Astrocyte (in vitro differentiated cells and primary cell): ENCODE results near the gene MRGPRG. TPM values are rescaled to one million over a fixed set of nuclear protein-coding genes. Genes with fewer than 3 reads are reported as not detected.

Experiments used
- DNase-seq: peaks from one replicate; pipeline ENCODE4 v3.0.0-alpha.2; 2010; ENCODE audit warnings: low read depth
- FAIRE-seq: peaks from 2 replicates; lab custom pipeline; 2011; peaks lifted over from hg19 to GRCh38; lab: Jason Lieb, UNC
- H2AFZ ChIP-seq: 2 replicates; pipeline ENCODE4 v1.6.0; 2012; ENCODE audit warnings: low read depth, low read length, inconsistent platforms
- H3K27ac ChIP-seq: 2 replicates; pipeline ENCODE4 v1.5.1; 2011; ENCODE audit warnings: low read depth, low read length, inconsistent platforms
- H3K27me3 ChIP-seq: 2 replicates; pipeline ENCODE4 v1.6.0; 2011; ENCODE audit warnings: low read length, inconsistent platforms; ENCODE audit not compliant: insufficient read depth
- H3K36me3 ChIP-seq: 2 replicates; pipeline ENCODE4 v1.5.1; 2011; ENCODE audit warnings: low read length, inconsistent platforms; ENCODE audit not compliant: insufficient read depth
- H3K4me1 ChIP-seq: 2 replicates; pipeline ENCODE4 v1.5.1; 2011; ENCODE audit warnings: low read length, inconsistent platforms; ENCODE audit not compliant: insufficient read depth
- H3K4me2 ChIP-seq: 2 replicates; pipeline ENCODE4 v1.6.0; 2012; ENCODE audit warnings: low read length, inconsistent platforms
- H3K4me3 ChIP-seq: 2 replicates; pipeline ENCODE4 v1.5.1; 2011; ENCODE audit warnings: low read depth, mild to moderate bottlenecking, low read length, inconsistent platforms; ENCODE audit not compliant: insufficient read depth
- H3K79me2 ChIP-seq: 2 replicates; pipeline ENCODE4 v1.6.0; 2012; ENCODE audit warnings: mild to moderate bottlenecking, low read length, inconsistent platforms; ENCODE audit not compliant: insufficient read depth
- H3K9ac ChIP-seq: 2 replicates; pipeline ENCODE4 v1.6.0; 2012; ENCODE audit warnings: mild to moderate bottlenecking, low read length, inconsistent platforms
- H3K9me3 ChIP-seq: 2 replicates; pipeline ENCODE4 v1.5.1; 2012; ENCODE audit warnings: low read depth, mild to moderate bottlenecking, low read length, inconsistent platforms; ENCODE audit not compliant: insufficient read depth
- H4K20me1 ChIP-seq: 2 replicates; pipeline ENCODE4 v1.6.0; 2012; ENCODE audit warnings: low read length, inconsistent platforms; ENCODE audit not compliant: insufficient read depth
- H3K27ac Mint-ChIP-seq: one replicate; pipeline ENCODE4 v1.8.0; 2021; ENCODE audit warnings: mild to moderate bottlenecking, mixed read lengths; ENCODE audit not compliant: unreplicated experiment
- H3K27me3 Mint-ChIP-seq: one replicate; pipeline ENCODE4 v1.8.0; 2021; ENCODE audit warnings: low read depth, mixed read lengths; ENCODE audit not compliant: unreplicated experiment
- H3K36me3 Mint-ChIP-seq: one replicate; pipeline ENCODE4 v1.8.0; 2021; ENCODE audit warnings: low read depth, mixed read lengths; ENCODE audit not compliant: unreplicated experiment
- H3K4me1 Mint-ChIP-seq: one replicate; pipeline ENCODE4 v1.8.0; 2021; ENCODE audit warnings: low read depth, mixed read lengths; ENCODE audit not compliant: unreplicated experiment
- H3K4me3 Mint-ChIP-seq: one replicate; pipeline ENCODE4 v1.8.0; 2021; ENCODE audit warnings: mild to moderate bottlenecking, moderate library complexity, mixed read lengths; ENCODE audit not compliant: unreplicated experiment
- H3K9me3 Mint-ChIP-seq: one replicate; pipeline ENCODE4 v1.8.0; 2021; ENCODE audit warnings: mild to moderate bottlenecking, mixed read lengths; ENCODE audit not compliant: unreplicated experiment
- EZH2 ChIP-seq: IDR thresholded peaks from 2 replicates; pipeline ENCODE4 v1.6.1; 2012; ENCODE audit warnings: mild to moderate bottlenecking, low read length, inconsistent platforms; ENCODE audit not compliant: insufficient read depth
- total RNA-seq: library from RNA; stranded (reverse); gene quantifications from 2 replicates; pipeline ENCODE4 v1.2.1, GENCODE V29; 2021
- TF ChIP-seq, protein P1 (sequence below): IDR thresholded peaks from 2 replicates; pipeline ENCODE4 v1.5.1; 2011; ENCODE audit warnings: low read depth, mild to moderate bottlenecking, inconsistent platforms, low read length, moderate library complexity; ENCODE audit not compliant: insufficient read depth

MRGPRG gene
- total RNA-seq, 1 donor from 2014 or later: not detected

DNA sequence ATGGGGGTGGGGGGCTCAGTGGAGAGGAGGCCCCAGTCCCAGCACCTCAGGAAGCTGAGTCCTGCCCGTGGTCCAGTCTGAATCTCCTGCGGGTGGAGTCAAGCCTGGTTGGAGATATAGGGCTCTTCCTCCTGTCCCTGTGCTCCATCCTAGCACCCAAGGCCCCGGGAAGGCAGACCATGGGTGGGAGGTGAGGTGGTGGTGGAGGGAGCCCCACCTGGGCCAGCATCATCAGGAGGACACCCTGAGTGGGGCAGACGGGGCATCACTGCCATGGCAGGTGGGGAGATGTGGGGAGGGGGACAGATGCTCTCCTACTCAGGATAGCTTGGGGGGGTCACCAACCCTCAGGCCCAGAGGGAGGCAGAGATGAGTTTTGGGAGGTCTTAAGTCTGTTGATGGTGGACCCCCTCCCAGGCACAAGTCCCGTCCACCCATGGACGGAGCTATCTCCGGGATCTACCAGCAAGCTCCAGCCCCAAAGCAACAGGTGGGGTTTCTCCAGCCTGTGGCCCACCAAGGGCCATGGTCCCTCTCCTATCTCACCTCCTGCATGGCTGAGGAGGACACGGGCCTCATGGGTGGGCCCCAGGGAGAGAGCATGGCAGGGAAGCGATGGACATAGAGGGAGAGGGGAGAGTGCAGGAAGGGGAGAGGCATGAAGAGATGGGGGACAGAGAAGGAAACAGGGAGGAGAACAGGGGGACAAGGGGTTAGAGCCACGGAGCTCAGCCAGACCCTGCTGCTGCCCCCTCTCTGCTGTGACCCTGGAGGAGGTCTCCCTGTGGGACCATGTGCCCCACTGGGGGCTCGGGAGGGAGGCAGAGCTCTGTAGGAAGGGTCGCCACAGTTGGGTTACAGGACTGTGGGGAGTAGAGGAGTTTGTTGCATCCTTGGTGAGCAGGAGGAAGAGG lies 12.3 kb upstream of the MRGPRG start:
- Histone ChIP-seq H3K79me2 (no peaks in the 10 kb centered on the region), H3K36me3 (no peaks in the 10 kb centered on the region), H2AFZ (no peak overlapping the region), H4K20me1 (no peaks in the 10 kb centered on the region), H3K4me1 (no peaks in the 10 kb centered on the region), H3K27me3 (peaks cover 4% of the 10 kb centered on the region), H3K4me2 (no peak overlapping the region), H3K27ac (no peak overlapping the region), H3K4me3 (no peak overlapping the region), H3K9me3 (peaks cover 2% of the 10 kb centered on the region), H3K9ac (no peak overlapping the region)
- FAIRE-seq: no peak
- peaks cover 6% of the 10 kb centered on the region for H3K4me1 Mint-ChIP-seq
- peaks cover 1% of the 10 kb centered on the region for H3K36me3 Mint-ChIP-seq
- no peak for DNase-seq
- TF ChIP-seq EZH2: no peak
- TF ChIP-seq, protein P1, sequence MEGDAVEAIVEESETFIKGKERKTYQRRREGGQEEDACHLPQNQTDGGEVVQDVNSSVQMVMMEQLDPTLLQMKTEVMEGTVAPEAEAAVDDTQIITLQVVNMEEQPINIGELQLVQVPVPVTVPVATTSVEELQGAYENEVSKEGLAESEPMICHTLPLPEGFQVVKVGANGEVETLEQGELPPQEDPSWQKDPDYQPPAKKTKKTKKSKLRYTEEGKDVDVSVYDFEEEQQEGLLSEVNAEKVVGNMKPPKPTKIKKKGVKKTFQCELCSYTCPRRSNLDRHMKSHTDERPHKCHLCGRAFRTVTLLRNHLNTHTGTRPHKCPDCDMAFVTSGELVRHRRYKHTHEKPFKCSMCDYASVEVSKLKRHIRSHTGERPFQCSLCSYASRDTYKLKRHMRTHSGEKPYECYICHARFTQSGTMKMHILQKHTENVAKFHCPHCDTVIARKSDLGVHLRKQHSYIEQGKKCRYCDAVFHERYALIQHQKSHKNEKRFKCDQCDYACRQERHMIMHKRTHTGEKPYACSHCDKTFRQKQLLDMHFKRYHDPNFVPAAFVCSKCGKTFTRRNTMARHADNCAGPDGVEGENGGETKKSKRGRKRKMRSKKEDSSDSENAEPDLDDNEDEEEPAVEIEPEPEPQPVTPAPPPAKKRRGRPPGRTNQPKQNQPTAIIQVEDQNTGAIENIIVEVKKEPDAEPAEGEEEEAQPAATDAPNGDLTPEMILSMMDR: no peak
- peaks cover 6% of the 10 kb centered on the region for H3K9me3 Mint-ChIP-seq
- peaks cover 40% of the 10 kb centered on the region for H3K27me3 Mint-ChIP-seq
- H3K27ac Mint-ChIP-seq: no peak overlapping the region
- H3K4me3 Mint-ChIP-seq: no peak overlapping the region

DNA sequence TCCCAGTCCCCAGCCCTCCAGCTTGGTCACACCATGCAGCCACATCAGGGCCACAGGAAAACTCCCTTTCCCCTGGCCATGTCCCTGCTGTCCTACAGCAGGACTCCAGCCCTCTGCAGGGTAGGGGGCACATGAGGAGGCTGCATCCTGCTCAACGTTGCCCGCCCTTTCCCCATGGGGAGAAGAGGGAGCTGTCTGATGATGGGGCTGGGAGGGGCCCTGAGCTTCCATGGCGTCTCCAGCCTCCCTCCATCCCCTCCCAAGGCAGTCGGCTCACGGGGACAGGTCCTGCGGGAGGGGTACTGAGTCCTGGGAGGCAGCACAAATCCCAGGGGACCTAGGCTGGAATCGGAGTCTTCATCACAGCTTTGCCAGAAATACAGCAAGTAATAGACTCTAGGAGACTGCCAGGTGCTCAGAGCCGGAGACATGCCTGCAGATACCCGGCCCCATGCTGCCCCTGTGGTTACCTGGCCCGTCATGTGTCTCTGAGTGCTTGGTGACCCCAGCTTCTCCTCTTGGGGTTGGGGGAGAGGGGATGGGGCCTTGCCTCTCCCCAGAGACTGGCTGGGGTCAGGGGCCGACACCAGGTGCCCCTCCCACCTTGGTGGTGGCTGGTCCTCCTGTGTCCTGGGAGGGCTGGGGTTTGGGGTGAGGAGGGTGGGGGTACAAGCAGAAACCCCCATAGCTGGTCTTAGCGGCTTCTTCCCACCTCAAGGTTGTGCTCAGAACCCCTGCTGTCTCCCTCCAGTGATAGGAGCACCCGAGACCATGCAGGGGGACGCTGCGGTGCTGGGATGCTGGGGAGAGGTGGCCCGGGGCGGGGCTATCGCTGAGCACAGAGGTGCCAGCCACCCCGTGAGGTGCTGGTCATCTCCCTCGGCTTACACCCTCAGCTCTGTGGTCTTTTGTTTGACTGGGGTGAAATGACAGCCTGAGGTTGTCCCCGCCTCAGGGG lies 11.3 kb upstream of the MRGPRG start:
- H3K36me3 ChIP-seq: no peaks in the 10 kb centered on the region
- H3K27ac ChIP-seq: no peak overlapping the region
- H3K27me3 ChIP-seq: peaks cover 4% of the 10 kb centered on the region
- no peaks in the 10 kb centered on the region for H3K79me2 ChIP-seq
- FAIRE-seq (no peak), DNase-seq (no peak)
- H3K4me3 Mint-ChIP-seq: no peak overlapping the region
- peaks cover 2% of the 10 kb centered on the region for H3K9me3 ChIP-seq
- H3K4me1 Mint-ChIP-seq: peaks cover 7% of the 10 kb centered on the region
- peaks cover 33% of the 10 kb centered on the region for H3K27me3 Mint-ChIP-seq
- no peak for TF ChIP-seq EZH2
- TF ChIP-seq, protein P1: no peak
- no peak overlapping the region for H3K9ac ChIP-seq
- H4K20me1 ChIP-seq: no peaks in the 10 kb centered on the region
- no peak overlapping the region for H3K4me3 ChIP-seq
- peaks cover under 1% of the 10 kb centered on the region for H3K36me3 Mint-ChIP-seq
- no peaks in the 10 kb centered on the region for H3K4me1 ChIP-seq
- H3K4me2 ChIP-seq: no peak overlapping the region
- H3K27ac Mint-ChIP-seq: no peak overlapping the region
- H2AFZ ChIP-seq: no peak overlapping the region
- peaks cover 3% of the 10 kb centered on the region for H3K9me3 Mint-ChIP-seq
